ENCODE results near the gene KIAA1671. TPM values are rescaled to one million over a fixed set of nuclear protein-coding genes. Genes with fewer than 3 reads are reported as not detected.

Gene KIAA1671
- total and polyA plus RNA-seq, 2 of the 13 experiments (the other 11 are each of a cell fraction or from before 2014, with no cell fraction given): 13.5 to 13.6 TPM

GRCh38 chr22:25183949-25184619 lies 231.6 kb downstream of the KIAA1671 start (continued):
- TF ChIP-seq MTA3 (CRISPR knock-in tag; IDR thresholded peaks at IDR 0.05) (no peak), NCOA1 (CRISPR knock-in tag; IDR thresholded peaks at IDR 0.05) (no peak), MEF2D (CRISPR knock-in tag; IDR thresholded peaks at IDR 0.05) (no peak), AKNA (CRISPR knock-in tag; IDR thresholded peaks at IDR 0.05; ENCODE audit: borderline replicate concordance) (no peak), ZNF468 (CRISPR knock-in tag; IDR thresholded peaks at IDR 0.05) (no peak), FOSL2 (CRISPR knock-in tag; IDR thresholded peaks at IDR 0.05) (no peak), ZNF124 (CRISPR knock-in tag; IDR thresholded peaks at IDR 0.05) (no peak), ARNTL (CRISPR knock-in tag; IDR thresholded peaks at IDR 0.05) (no peak), WIZ (CRISPR knock-in tag; IDR thresholded peaks at IDR 0.05) (no peak), ZNF512B (CRISPR knock-in tag; IDR thresholded peaks at IDR 0.05; ENCODE audit: borderline replicate concordance) (no peak), MEIS2 (CRISPR knock-in tag; IDR thresholded peaks at IDR 0.05) (no peak), ZNF281 (CRISPR knock-in tag; IDR thresholded peaks at IDR 0.05; ENCODE audit: borderline replicate concordance) (no peak), EZH2 (conservative IDR thresholded peaks at IDR 0.05; ENCODE audit: low read depth, low read length) (no peak), RAD21 (CRISPR knock-in tag; IDR thresholded peaks at IDR 0.05) (peak; percentile 26; the same call in 1 of the 2 replicates), NONO (IDR thresholded peaks at IDR 0.05) (no peak), NONO (CRISPR knock-in tag; conservative IDR thresholded peaks at IDR 0.05) (no peak), ZNF547 (CRISPR knock-in tag; IDR thresholded peaks at IDR 0.05) (no peak), CHCHD3 (CRISPR knock-in tag; IDR thresholded peaks at IDR 0.05) (no peak), ZFP62 (CRISPR knock-in tag; IDR thresholded peaks at IDR 0.05) (no peak), KAT2B (IDR thresholded peaks at IDR 0.05; ENCODE audit: borderline replicate concordance, low read depth, low read length) (no peak), NPAS2 (CRISPR knock-in tag; IDR thresholded peaks at IDR 0.05; ENCODE audit: borderline replicate concordance) (no peak)
